ENCODE data around the gene SLC35F1.
"Not testable (repeated sequence)": the region's sequence is repeated elsewhere in the genome, so short reads cannot be mapped to it uniquely, and the experiment has no call there.

Gene SLC35F1

DNA sequence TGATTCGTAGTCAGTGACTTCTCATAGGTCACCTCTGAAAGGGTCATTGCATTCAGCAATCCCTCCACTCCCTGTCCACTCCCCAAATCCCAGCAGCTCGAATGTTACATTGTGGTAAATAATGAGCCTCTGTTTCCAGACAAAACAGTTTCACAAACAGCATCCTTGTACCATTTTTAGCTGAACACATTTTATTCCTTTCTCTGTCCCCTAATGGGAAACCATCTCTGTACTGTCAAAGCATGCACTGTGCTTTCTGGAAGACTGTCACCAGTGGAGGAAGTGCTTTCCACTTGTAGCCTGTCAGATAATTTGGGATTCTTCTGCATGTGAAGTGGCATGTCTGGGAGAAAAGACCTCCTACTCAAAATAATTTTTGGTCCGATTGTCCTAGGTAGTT, 82.0 kb downstream of the SLC35F1 start:
- no peak for DNase-seq (ENCODE audit: low read depth in 2 of 3, low spot score in 1 of 3)

DNA sequence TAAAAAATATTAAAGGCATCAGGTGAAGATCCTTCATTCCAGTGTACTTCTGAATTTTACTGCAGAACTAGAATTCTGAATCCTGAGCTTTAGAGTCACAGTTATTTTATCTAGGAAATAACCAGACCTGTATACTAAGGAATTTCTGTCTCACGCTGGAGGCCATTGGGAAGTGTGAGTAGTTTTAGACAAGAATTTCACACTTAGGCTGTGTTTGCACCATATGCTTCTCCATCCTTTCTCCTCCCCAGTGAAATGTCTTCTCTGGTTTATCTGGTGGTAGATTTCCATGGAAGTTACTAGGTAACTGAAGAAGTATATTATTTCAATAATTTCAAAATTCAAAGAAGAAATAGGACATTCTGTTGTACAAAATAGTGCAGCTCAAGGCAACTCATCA, 83.1 kb downstream of the SLC35F1 start:
- DNase-seq (ENCODE audit: low read depth in 2 of 3, low spot score in 1 of 3), result no peak

GRCh38 chr6:117992856-117993255, 85.8 kb downstream of the SLC35F1 start:
- no peak for DNase-seq (ENCODE audit: low read depth in 2 of 3, low spot score in 1 of 3)

GRCh38 chr6:118012944-118013343, 105.9 kb downstream of the SLC35F1 start:
- DNase-seq (ENCODE audit: low read depth in 2 of 3, low spot score in 1 of 3), result no peak

DNA sequence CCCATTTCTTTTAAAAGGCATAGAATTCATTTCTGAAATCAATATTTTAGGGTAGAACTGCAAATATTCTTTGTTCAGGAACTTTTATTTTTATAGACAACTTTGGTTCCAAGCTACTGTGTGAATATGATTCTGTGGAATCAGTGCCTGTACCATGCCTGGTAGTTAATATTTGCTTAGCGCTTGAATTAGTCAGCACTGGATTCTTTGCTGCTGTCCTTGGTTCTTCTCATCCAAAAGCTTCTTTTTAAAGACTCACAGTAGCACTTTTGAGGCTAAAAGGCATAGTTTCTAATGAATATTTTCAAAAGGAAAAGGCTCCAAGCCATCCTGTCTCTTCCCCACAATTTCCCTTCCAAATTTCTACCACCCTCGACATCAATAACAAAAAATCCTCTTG, 109.5 kb downstream of the SLC35F1 start:
- no peak for DNase-seq (ENCODE audit: low read depth in 2 of 3, low spot score in 1 of 3)

DNA sequence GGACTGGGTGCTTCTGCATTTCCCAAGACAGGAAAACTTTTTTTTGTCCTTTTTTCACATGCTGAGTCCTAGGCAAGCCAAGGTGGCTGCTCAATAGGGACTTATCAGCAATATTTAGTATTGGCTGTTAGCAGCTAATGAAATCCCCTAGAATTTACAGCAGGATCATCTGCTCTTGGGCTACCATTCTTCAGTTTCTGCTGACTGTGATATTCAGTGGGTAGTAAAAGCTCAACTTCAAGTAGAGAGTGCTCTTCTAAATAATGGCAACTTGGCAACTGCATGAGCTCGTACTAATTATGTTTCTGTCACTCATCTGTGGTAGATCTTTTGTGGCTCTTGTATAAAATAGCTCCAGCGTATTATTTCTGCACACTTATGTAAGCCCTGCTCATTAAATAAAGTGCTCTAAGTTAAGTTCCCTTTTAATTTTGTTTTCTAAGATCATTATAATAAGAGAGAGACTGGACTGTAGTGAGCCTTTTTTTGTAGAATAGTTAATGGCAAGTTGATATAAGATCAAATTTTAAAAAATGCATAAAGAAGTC, 110.3 kb downstream of the SLC35F1 start:
- no peak for DNase-seq (ENCODE audit: low read depth in 2 of 3, low spot score in 1 of 3)

DNA sequence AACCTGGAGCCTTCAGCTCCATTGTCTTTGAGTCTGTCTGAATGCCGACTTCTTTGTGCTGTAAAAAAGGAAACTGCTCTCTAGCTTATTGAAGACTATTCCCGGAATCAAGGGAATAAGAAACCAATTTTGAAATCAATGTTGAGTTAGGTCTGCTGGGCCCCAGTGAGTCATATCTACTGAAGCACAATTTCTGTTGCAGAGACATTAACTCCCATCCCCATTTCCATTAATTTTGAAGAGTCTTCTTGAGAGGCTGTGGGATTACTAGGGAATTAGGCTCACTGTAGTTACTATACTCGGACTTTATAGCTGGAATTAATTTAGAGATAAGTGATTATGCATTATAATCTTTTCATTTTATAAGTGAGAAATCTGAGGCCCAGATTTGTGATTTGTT, 116.7 kb downstream of the SLC35F1 start:
- no peak for DNase-seq (ENCODE audit: low read depth in 2 of 3, low spot score in 1 of 3)

- no peak for DNase-seq (ENCODE audit: low read depth in 2 of 3, low spot score in 1 of 3)
These were observed 122.9 kb downstream of the SLC35F1 start for GRCh38 chr6:118029967-118030366.

DNA sequence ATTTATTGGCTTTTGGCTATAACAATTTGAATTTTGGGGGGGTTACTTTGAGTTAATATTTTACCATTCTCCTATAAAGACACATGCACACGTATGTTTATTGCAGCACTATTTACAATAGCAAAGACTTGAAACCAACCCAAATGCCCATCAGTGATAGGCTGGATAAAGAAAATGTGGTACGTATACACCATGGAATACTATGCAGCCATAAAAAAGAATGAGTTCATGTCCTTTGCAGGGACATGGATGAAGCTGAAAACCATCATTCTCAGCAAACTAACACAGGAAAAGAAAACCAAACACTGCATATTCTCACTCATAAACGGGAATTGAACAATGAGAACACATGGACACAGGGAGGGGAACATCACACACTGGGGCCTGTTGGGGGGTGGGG, 130.4 kb downstream of the SLC35F1 start:
- not testable (repeated sequence) for DNase-seq (ENCODE audit: low read depth in 2 of 3, low spot score in 1 of 3)

- no peak for DNase-seq (ENCODE audit: low read depth in 2 of 3, low spot score in 1 of 3)
These were observed 135.8 kb downstream of the SLC35F1 start for GRCh38 chr6:118042855-118043254.

GRCh38 chr6:118044275-118044674, 137.2 kb downstream of the SLC35F1 start:
- DNase-seq (ENCODE audit: low read depth in 2 of 3, low spot score in 1 of 3), result no peak

DNA sequence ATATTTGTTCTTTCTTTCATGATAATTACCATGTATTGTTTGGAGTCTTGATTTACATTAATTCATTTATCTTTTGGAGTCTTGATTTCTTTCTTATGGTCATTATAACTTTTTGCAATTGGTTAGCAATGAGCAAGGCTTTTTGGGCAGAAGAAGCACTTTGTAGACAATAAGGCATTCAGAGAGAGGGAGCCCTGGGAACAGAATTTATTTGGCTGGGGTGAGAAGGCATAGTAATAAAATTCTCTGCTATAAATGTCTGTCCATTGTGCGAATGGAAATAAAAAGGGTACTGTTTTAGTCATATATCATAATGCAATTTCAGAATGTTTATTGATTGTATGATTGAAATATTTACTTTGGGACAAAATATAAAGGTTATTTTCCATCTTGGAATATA, 147.0 kb downstream of the SLC35F1 start:
- DNase-seq (ENCODE audit: low read depth in 2 of 3, low spot score in 1 of 3), result no peak

DNA sequence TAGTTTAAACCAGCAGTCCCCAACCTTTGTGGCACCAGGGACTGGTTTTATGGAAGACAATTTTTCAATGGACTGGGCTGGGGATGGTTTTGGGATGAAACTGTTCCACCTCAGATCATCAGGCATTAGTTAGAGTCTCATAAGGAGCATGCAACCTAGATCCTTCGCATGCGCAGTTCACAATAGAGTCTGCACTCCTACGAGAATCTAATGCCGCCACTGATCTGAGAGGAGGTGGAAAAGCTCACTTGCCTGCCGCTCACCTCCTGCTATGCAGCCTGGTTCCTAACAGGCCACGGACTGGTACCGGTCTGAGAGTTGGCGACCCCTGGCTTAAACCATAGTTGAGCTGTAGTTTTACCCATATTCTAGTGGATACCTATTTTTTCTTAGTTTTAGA, 154.6 kb downstream of the SLC35F1 start:
- DNase-seq (ENCODE audit: low read depth in 2 of 3, low spot score in 1 of 3), result no peak

GRCh38 chr6:118080547-118080946, 173.5 kb downstream of the SLC35F1 start:
- no peak for DNase-seq (ENCODE audit: low read depth in 2 of 3, low spot score in 1 of 3)

DNA sequence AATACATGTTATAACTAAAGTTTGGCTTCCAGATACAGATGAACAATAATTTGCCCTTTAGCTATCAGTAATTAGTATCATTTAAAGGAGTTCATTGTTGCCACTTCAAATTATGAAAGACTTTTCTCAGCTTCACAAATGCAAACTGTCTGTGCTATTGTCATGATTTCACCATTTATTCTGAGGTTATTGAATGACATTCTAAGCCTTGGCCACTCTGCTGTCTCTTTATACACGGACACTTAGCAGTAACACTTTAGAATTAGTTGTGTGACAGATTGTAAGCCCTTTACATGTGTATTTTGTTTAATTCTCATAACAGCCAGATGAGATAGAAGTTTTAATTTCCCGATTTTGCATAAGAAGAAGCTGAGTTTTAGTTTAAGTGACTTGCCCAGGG, 176.6 kb downstream of the SLC35F1 start:
- DNase-seq (ENCODE audit: low read depth in 2 of 3, low spot score in 1 of 3), result no peak

- no peak for DNase-seq (ENCODE audit: low read depth in 2 of 3, low spot score in 1 of 3)
These were observed 178.6 kb downstream of the SLC35F1 start for GRCh38 chr6:118085665-118086064.

DNA sequence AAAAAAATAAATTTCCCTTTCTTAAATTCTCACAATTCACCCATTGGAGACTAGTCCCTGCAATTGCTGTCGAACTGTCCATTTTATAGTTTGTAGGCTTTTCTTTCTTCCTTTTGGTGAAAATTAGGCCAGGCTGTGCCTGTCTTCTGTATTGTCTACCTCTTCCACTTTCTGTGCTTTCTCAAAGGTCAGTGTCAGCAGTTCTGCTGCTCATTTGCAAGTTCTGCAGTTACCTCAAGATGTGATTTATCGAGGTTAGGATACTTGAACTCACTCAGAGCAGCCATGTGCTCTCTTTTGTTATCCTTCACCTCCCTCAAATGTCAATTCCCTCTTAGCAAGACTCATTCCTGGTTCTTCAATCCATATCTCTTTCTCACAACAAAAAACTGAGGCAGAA, 179.1 kb downstream of the SLC35F1 start:
- no peak for DNase-seq (ENCODE audit: low read depth in 2 of 3, low spot score in 1 of 3)

GRCh38 chr6:118092086-118092485, 185.0 kb downstream of the SLC35F1 start:
- DNase-seq (ENCODE audit: low read depth in 2 of 3, low spot score in 1 of 3), result no peak

GRCh38 chr6:118097576-118097975, 190.5 kb downstream of the SLC35F1 start:
- DNase-seq (ENCODE audit: low read depth in 2 of 3, low spot score in 1 of 3), result no peak

DNA sequence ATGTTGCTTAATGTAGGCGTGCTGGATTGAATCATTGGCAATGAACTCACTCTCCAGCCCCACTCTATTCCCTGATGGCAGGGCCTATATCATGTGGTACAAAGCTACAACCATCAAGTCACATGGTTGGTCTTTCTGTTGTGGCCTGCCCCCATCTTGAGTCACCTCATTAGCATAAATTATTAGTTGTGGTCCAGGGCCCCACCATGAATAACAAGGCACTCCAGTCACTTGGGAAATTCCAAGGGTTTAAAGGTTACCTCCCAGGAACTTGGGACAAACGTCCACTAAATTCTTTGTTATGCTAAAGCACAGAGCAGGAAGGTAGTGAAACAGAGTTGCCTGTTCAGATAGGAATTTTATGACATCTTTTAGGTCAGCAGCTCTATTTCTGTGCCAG, 193.7 kb downstream of the SLC35F1 start:
- DNase-seq (ENCODE audit: low read depth in 2 of 3, low spot score in 1 of 3), result no peak

GRCh38 chr6:118101220-118101619, 194.2 kb downstream of the SLC35F1 start:
- DNase-seq (ENCODE audit: low read depth in 2 of 3, low spot score in 1 of 3), result no peak

- no peak for DNase-seq (ENCODE audit: low read depth in 2 of 3, low spot score in 1 of 3)
These were observed 194.8 kb downstream of the SLC35F1 start for GRCh38 chr6:118101831-118102345.

DNA sequence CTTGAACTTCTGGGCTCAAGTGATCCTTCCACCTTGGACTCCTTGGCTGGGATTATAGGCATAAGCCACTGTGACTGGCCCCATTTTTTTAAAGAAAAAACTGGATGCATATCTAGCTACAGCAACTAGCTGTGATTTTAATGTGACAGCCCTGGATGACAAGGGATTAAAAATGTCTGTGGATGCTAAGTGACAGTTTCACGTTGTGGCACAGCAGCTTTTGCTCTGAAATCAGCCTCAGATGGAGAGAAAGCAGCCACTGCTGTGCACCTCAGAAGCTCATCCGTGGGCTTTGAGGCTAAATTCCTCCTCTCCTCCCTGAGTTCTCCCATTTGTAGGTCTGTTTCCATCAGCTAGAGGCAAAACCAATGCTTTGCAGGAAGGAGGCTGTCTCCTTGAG, 195.3 kb downstream of the SLC35F1 start:
- no peak for DNase-seq (ENCODE audit: low read depth in 2 of 3, low spot score in 1 of 3)
